CD4-positive, alpha-beta T cell treated with Interleukin-4 for 1 hour (primary cell): ENCODE data around the gene SLC29A1.
A peak's percentile ranks its signal among the peaks of the same experiment; 100 is the strongest.

Experiments
- DNase-seq, 2 donors: peaks; one replicate each; pipeline ENCODE4 v3.0.0-alpha.2; 2020 to 2022

The SLC29A1 gene

GRCh38 chr6:44255871-44256774, 32.7 kb downstream of the SLC29A1 start:
- DNase-seq = peak; percentile 20 to 50

- DNase-seq = no peak
Measured at GRCh38 chr6:44256775-44257024, 33.3 kb downstream of the SLC29A1 start.

GRCh38 chr6:44257025-44257752, 33.8 kb downstream of the SLC29A1 start, which contains the start of gene SLC35B2:
TSS of gene SLC35B2 (minus strand) at chr6:44257528. CDS start at chr6:44257410, 118 bp downstream.
- DNase-seq = peak; percentile 75 to 77

GRCh38 chr6:44257753-44258324, 34.4 kb downstream of the SLC29A1 start:
- no peak for DNase-seq

GRCh38 chr6:44258325-44258863, 35.0 kb downstream of the SLC29A1 start:
- no peak for DNase-seq

- DNase-seq = no peak
Measured at GRCh38 chr6:44258921-44259320, 35.5 kb downstream of the SLC29A1 start.

GRCh38 chr6:44260011-44260410, 36.6 kb downstream of the SLC29A1 start:
- no peak for DNase-seq

- no peak for DNase-seq
Measured at GRCh38 chr6:44260451-44261297, 37.3 kb downstream of the SLC29A1 start.

- DNase-seq = no peak
Measured at GRCh38 chr6:44261581-44261980, 38.2 kb downstream of the SLC29A1 start.

- DNase-seq = peak in 1 of 2 donors; percentile 27
Measured at GRCh38 chr6:44262467-44263353, 39.3 kb downstream of the SLC29A1 start.

- DNase-seq = peak; percentile 76 to 78
Measured at GRCh38 chr6:44263354-44264100, 40.1 kb downstream of the SLC29A1 start.

GRCh38 chr6:44264154-44265006, 41.0 kb downstream of the SLC29A1 start:
- peak; percentile 61 to 85 for DNase-seq

GRCh38 chr6:44265007-44265721, 41.8 kb downstream of the SLC29A1 start, which contains the start of gene NFKBIE:
TSS of gene NFKBIE (minus strand) at chr6:44265551. CDS start at chr6:44265346, 205 bp downstream.
- peak; percentile 96 to 97 for DNase-seq

- no peak for DNase-seq
Measured at GRCh38 chr6:44265722-44266233, 42.4 kb downstream of the SLC29A1 start.

GRCh38 chr6:44266347-44266746, 43.0 kb downstream of the SLC29A1 start:
- DNase-seq = no peak

GRCh38 chr6:44267252-44267651, 43.9 kb downstream of the SLC29A1 start:
- DNase-seq = no peak

- peak; percentile 72 to 76 for DNase-seq
Measured at GRCh38 chr6:44268095-44268628, 44.8 kb downstream of the SLC29A1 start.
